GM23248 (cell line): ENCODE measurements around the gene C5orf15. TPM values are rescaled to one million over a fixed set of nuclear protein-coding genes. Genes with fewer than 3 reads are reported as not detected.

Source experiments
- DNase-seq: peaks from one replicate; pipeline ENCODE4 v3.0.0-alpha.2; 2015
- H2AFZ ChIP-seq: fragments of 200-600 bp; sonication (generic); 2 replicates; pipeline ENCODE4 v1.6.1; 2016; ENCODE audit warnings: antibody characterized with exemption
- H3F3A ChIP-seq: fragments of 200-600 bp; sonication (generic); 2 replicates; pipeline ENCODE4 v1.6.1; 2016; ENCODE audit warnings: mild to moderate bottlenecking, antibody characterized with exemption, mixed run types; ENCODE audit not compliant: insufficient read depth
- H3K27ac ChIP-seq: fragments of 200-600 bp; sonication (generic); 2 replicates; pipeline ENCODE4 v1.5.1; 2016; ENCODE audit warnings: mild to moderate bottlenecking
- H3K27me3 ChIP-seq: fragments of 200-600 bp; sonication (generic); replicated peaks from 2 replicates; pipeline ENCODE4 v1.6.1; 2016; ENCODE audit warnings: mild to moderate bottlenecking; ENCODE audit not compliant: insufficient read depth
- H3K36me3 ChIP-seq: fragments of 200-600 bp; sonication (generic); 2 replicates; pipeline ENCODE4 v1.6.1; 2016; ENCODE audit warnings: low read depth, mild to moderate bottlenecking
- H3K4me1 ChIP-seq: fragments of 200-600 bp; sonication (generic); 2 replicates; pipeline ENCODE4 v1.6.1; 2016; ENCODE audit warnings: mild to moderate bottlenecking; ENCODE audit not compliant: insufficient read depth
- H3K4me2 ChIP-seq: fragments of 200-600 bp; sonication (generic); one replicate; pipeline ENCODE4 v1.6.1; 2016; ENCODE audit warnings: mild to moderate bottlenecking; ENCODE audit not compliant: unreplicated experiment
- H3K4me3 ChIP-seq: fragments of 200-600 bp; sonication (generic); 2 replicates; pipeline ENCODE4 v1.5.1; 2016; ENCODE audit warnings: mild to moderate bottlenecking
- H3K79me2 ChIP-seq: fragments of 200-600 bp; sonication (generic); 2 replicates; pipeline ENCODE4 v1.6.1; 2016; ENCODE audit warnings: mild to moderate bottlenecking; ENCODE audit not compliant: insufficient read depth
- H3K9ac ChIP-seq: fragments of 200-600 bp; sonication (generic); 2 replicates; pipeline ENCODE4 v1.6.1; 2016; ENCODE audit warnings: mild to moderate bottlenecking
- H3K9me2 ChIP-seq: fragments of 200-600 bp; sonication (generic); 2 replicates; pipeline ENCODE4 v1.6.1; 2016; ENCODE audit warnings: mixed run types, mild to moderate bottlenecking, moderate library complexity; ENCODE audit not compliant: insufficient read depth
- H3K9me3 ChIP-seq: fragments of 200-600 bp; sonication (generic); one replicate; pipeline ENCODE4 v1.6.1; 2017; ENCODE audit warnings: low read depth
- H4K20me1 ChIP-seq: fragments of 200-600 bp; sonication (generic); 2 replicates; pipeline ENCODE4 v1.6.0; 2016; ENCODE audit not compliant: insufficient read depth
- EZH2 ChIP-seq: fragments of 200-600 bp; sonication (generic); IDR thresholded peaks from 2 replicates; pipeline ENCODE4 v1.6.1; 2018; ENCODE audit warnings: antibody characterized with exemption, mild to moderate bottlenecking; ENCODE audit not compliant: insufficient read depth, poor library complexity, severe bottlenecking
- EZH2phosphoT487 ChIP-seq: fragments of 200-600 bp; sonication (generic); IDR thresholded peaks from 2 replicates; pipeline ENCODE4 v1.6.1; 2018; ENCODE audit warnings: antibody characterized with exemption, moderate library complexity, mild to moderate bottlenecking, low read depth; ENCODE audit not compliant: insufficient read depth
- WGBS, 2 experiments: methylation state at CpG; one replicate each; pipeline ENCODE4 v1.1.6; 2015 to 2017; ENCODE audit warnings: low lambda C conversion rate in 2 of 2, low coverage in 1 of 2; ENCODE audit errors: missing lambda C conversion rate in 2 of 2; 5-methylcytosine and 5-hydroxymethylcytosine counted together
- in situ Hi-C: fragments of 300-500 bp; cut with MboI; formaldehyde crosslinking; loops from 2 replicates; pipeline ENCODE4 v1.15.0; 2020
- polyA plus RNA-seq: library from polyadenylated mRNA; unstranded; fragments of >200 nt; fragmentation: Nextera tagmentation; extraction: Ambion mirVana; gene quantifications from 2 replicates; pipeline ENCODE4 v1.2.1, GENCODE V29; 2016
- total RNA-seq: library from RNA; depleted of rRNA; stranded (reverse); fragments of >200 nt; shearing (Covaris generic); gene quantifications from 2 replicates; pipeline ENCODE4 v1.2.3, GENCODE V29; 2014

The C5orf15 gene
- total and polyA plus RNA-seq, 2 experiments from 2014 or later, result 122 to 128 TPM

GRCh38 chr5:133914434-133914833 lies 54.0 kb downstream of the C5orf15 start:
- Histone ChIP-seq H3F3A (no peaks in the 10 kb centered on the region), H3K9ac (no peak overlapping the region), H3K79me2 (no peaks in the 10 kb centered on the region), H4K20me1 (no peaks in the 10 kb centered on the region), H3K9me2 (no peaks in the 10 kb centered on the region), H3K4me1 (no peaks in the 10 kb centered on the region), H3K27ac (no peak overlapping the region), H3K27me3 (peaks cover 35% of the 10 kb centered on the region; the same call in 1 of the 2 replicates), H2AFZ (no peak overlapping the region), H3K4me3 (no peak overlapping the region), H3K36me3 (no peaks in the 10 kb centered on the region), H3K9me3 (no peaks in the 10 kb centered on the region), H3K4me2 (no peak overlapping the region)
- in situ Hi-C loops, result no loop called here
- DNase-seq, result no peak
- TF ChIP-seq EZH2, result no peak
- no peak for TF ChIP-seq EZH2phosphoT487
- WGBS, 2 experiments, result 44 to 47% methylated on average over 3 of the region's 3 CpGs

- Histone ChIP-seq H3K4me2 (no peak overlapping the region), H3K27me3 (peaks cover 35% of the 10 kb centered on the region; the same call in 1 of the 2 replicates), H3K79me2 (no peaks in the 10 kb centered on the region), H4K20me1 (no peaks in the 10 kb centered on the region), H2AFZ (no peak overlapping the region), H3K27ac (no peak overlapping the region), H3K4me3 (no peak overlapping the region), H3K4me1 (no peaks in the 10 kb centered on the region), H3K9me3 (no peaks in the 10 kb centered on the region), H3F3A (no peaks in the 10 kb centered on the region), H3K9me2 (no peaks in the 10 kb centered on the region), H3K36me3 (no peaks in the 10 kb centered on the region), H3K9ac (no peak overlapping the region)
- TF ChIP-seq EZH2phosphoT487 (no peak), EZH2 (no peak)
- in situ Hi-C loops, result no loop called here
- no peak for DNase-seq
- WGBS, 2 experiments, result 36 to 40% methylated on average over 8 of the region's 8 CpGs
Observed at GRCh38 chr5:133913413-133914155, 54.8 kb downstream of the C5orf15 start.

GRCh38 chr5:133912951-133913350 lies 55.5 kb downstream of the C5orf15 start:
- no peak overlapping the region for H3K9ac ChIP-seq
- TF ChIP-seq EZH2phosphoT487 (no peak), EZH2 (no peak)
- no peaks in the 10 kb centered on the region for H3K4me1 ChIP-seq
- H3K27me3 ChIP-seq, result peaks cover 34% of the 10 kb centered on the region; the same call in 1 of the 2 replicates
- no peak overlapping the region for H3K4me2 ChIP-seq
- H3F3A ChIP-seq, result no peaks in the 10 kb centered on the region
- no peaks in the 10 kb centered on the region for H3K36me3 ChIP-seq
- 53 to 56% methylated on average over 10 of the region's 10 CpGs for WGBS, 2 experiments
- H3K4me3 ChIP-seq, result no peak overlapping the region
- no peaks in the 10 kb centered on the region for H3K79me2 ChIP-seq
- H2AFZ ChIP-seq, result no peak overlapping the region
- H4K20me1 ChIP-seq, result no peaks in the 10 kb centered on the region
- in situ Hi-C loops, result no loop called here
- DNase-seq, result no peak
- no peaks in the 10 kb centered on the region for H3K9me3 ChIP-seq
- no peaks in the 10 kb centered on the region for H3K9me2 ChIP-seq
- H3K27ac ChIP-seq, result no peak overlapping the region

GRCh38 chr5:133910571-133910970 lies 57.9 kb downstream of the C5orf15 start:
- H3K4me1 ChIP-seq, result no peaks in the 10 kb centered on the region
- no peaks in the 10 kb centered on the region for H3K9me3 ChIP-seq
- TF ChIP-seq EZH2phosphoT487 (no peak), EZH2 (no peak)
- 47 to 52% methylated on average over 6 of the region's 6 CpGs for WGBS, 2 experiments
- no peak overlapping the region for H3K27ac ChIP-seq
- no peak overlapping the region for H3K4me2 ChIP-seq
- in situ Hi-C loops, result no loop called here
- H2AFZ ChIP-seq, result no peak overlapping the region
- DNase-seq, result no peak
- no peaks in the 10 kb centered on the region for H4K20me1 ChIP-seq
- H3K27me3 ChIP-seq, result peaks cover 12% of the 10 kb centered on the region; the same call in 1 of the 2 replicates
- H3K79me2 ChIP-seq, result no peaks in the 10 kb centered on the region
- no peaks in the 10 kb centered on the region for H3K9me2 ChIP-seq
- no peaks in the 10 kb centered on the region for H3F3A ChIP-seq
- no peak overlapping the region for H3K4me3 ChIP-seq
- H3K36me3 ChIP-seq, result no peaks in the 10 kb centered on the region
- H3K9ac ChIP-seq, result no peak overlapping the region
